KBM-7 (cell line): ENCODE results near the gene CDCA5.

Source experiments
- DNase-seq: peaks from one replicate; pipeline ENCODE4 v3.0.0-alpha.2; 2015
- in situ Hi-C: fragments of 300-500 bp; cut with MboI; formaldehyde crosslinking; loops from 2 replicates; pipeline ENCODE4 v1.14.3; 2020; ENCODE audit warnings: low sequenced_read_pairs, low pct_unique_long_range_greater_than_20kb, mixed read lengths

Gene CDCA5

GRCh38 chr11:65058012-65058411 lies 25.8 kb downstream of the CDCA5 start:
- no peak for DNase-seq
- in situ Hi-C loops, result no loop called here

- DNase-seq, result no peak
- in situ Hi-C loops, result no loop called here
Measured at GRCh38 chr11:65057526-65057925, 26.3 kb downstream of the CDCA5 start.

- DNase-seq, result no peak
- in situ Hi-C loops, result no loop called here
Measured at GRCh38 chr11:65056999-65057398, 26.8 kb downstream of the CDCA5 start.

- in situ Hi-C loops, result no loop called here
- no peak for DNase-seq
Measured at GRCh38 chr11:65055538-65055937, 28.3 kb downstream of the CDCA5 start.

GRCh38 chr11:65053827-65054508 lies 29.9 kb downstream of the CDCA5 start:
- DNase-seq, result no peak
- in situ Hi-C loops, result no loop called here

GRCh38 chr11:65051398-65051858 lies 32.4 kb downstream of the CDCA5 start:
- in situ Hi-C loops, result no loop called here
- no peak for DNase-seq

GRCh38 chr11:65047581-65048422 lies 36.0 kb downstream of the CDCA5 start:
- in situ Hi-C loops, result no loop called here

GRCh38 chr11:65045728-65046127 lies 38.1 kb downstream of the CDCA5 start:
- in situ Hi-C loops, result no loop called here
- DNase-seq, result no peak

More at GRCh38 chr11:65047581-65048422, 36.0 kb downstream of the CDCA5 start:
- no peak for DNase-seq

GRCh38 chr11:65045061-65045460 lies 38.8 kb downstream of the CDCA5 start:
- DNase-seq, result no peak
- in situ Hi-C loops, result no loop called here

- peak; percentile 68 for DNase-seq
- in situ Hi-C loops, result no loop called here
Measured at GRCh38 chr11:65043881-65044501, 39.8 kb downstream of the CDCA5 start.

GRCh38 chr11:65042891-65043290 lies 40.9 kb downstream of the CDCA5 start:
- no peak for DNase-seq
- in situ Hi-C loops, result no loop called here

GRCh38 chr11:65040847-65041622 lies 42.8 kb downstream of the CDCA5 start, which contains the start of gene SAC3D1:
Gene SAC3D1 (plus strand): TSS chr11:65041210. CDS start chr11:65041293, 83 bp downstream.
- DNase-seq, result peak; percentile 97
- in situ Hi-C loops, result no loop called here

- no peak for DNase-seq
- in situ Hi-C loops, result no loop called here
Measured at GRCh38 chr11:65040520-65040846, 43.4 kb downstream of the CDCA5 start.

- in situ Hi-C loops, result no loop called here
- DNase-seq, result no peak
Measured at GRCh38 chr11:65036931-65037330, 46.9 kb downstream of the CDCA5 start.

- no peak for DNase-seq
- in situ Hi-C loops, result no loop called here
Measured at GRCh38 chr11:65035579-65035978, 48.3 kb downstream of the CDCA5 start.

GRCh38 chr11:65034423-65034822 lies 49.4 kb downstream of the CDCA5 start:
- in situ Hi-C loops, result no loop called here
- no peak for DNase-seq

GRCh38 chr11:65032216-65032615 lies 51.6 kb downstream of the CDCA5 start:
- in situ Hi-C loops, result no loop called here
- DNase-seq, result no peak
